B cell (primary cell): ENCODE results near the gene AFG3L2.

Experiments
- EZH2 ChIP-seq: IDR thresholded peaks from 2 replicates; pipeline ENCODE4 v1.6.1; 2012; ENCODE audit warnings: borderline replicate concordance, low read depth, mild to moderate bottlenecking, moderate library complexity, low read length; ENCODE audit not compliant: insufficient read depth, poor library complexity, severe bottlenecking
- TF ChIP-seq, protein P1 (sequence below): fragments of 200-600 bp; IDR thresholded peaks from one replicate; pipeline ENCODE4 v1.8.0; 2022; ENCODE audit warnings: antibody characterized with exemption, mild to moderate bottlenecking

DNA sequence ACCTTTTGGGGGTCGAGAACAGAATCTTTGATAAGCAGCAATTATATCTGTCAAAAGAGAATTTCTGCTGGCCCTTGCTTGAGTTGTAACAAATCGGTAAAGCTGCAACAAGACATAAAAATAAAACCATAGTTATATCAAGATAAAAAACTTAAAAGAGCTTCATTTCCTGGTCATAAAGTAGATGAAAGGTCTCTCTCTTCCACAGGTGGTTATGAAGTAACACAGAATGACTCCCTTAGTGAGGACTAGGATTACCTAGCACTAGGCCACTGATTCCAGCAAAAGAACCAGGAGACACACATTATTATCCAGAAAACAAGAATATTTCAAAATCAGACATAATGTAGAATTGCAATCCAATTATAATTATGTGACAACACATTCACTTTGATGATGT, 5.4 kb downstream of the AFG3L2 start:
- TF ChIP-seq EZH2: no peak
- TF ChIP-seq, protein P1, sequence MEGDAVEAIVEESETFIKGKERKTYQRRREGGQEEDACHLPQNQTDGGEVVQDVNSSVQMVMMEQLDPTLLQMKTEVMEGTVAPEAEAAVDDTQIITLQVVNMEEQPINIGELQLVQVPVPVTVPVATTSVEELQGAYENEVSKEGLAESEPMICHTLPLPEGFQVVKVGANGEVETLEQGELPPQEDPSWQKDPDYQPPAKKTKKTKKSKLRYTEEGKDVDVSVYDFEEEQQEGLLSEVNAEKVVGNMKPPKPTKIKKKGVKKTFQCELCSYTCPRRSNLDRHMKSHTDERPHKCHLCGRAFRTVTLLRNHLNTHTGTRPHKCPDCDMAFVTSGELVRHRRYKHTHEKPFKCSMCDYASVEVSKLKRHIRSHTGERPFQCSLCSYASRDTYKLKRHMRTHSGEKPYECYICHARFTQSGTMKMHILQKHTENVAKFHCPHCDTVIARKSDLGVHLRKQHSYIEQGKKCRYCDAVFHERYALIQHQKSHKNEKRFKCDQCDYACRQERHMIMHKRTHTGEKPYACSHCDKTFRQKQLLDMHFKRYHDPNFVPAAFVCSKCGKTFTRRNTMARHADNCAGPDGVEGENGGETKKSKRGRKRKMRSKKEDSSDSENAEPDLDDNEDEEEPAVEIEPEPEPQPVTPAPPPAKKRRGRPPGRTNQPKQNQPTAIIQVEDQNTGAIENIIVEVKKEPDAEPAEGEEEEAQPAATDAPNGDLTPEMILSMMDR: no peak
